ENCODE measurements around the gene DCTN5.

- TF ChIP-seq CTCF (IDR thresholded peaks at IDR 0.05) (no peak), POLR2A (IDR thresholded peaks at IDR 0.05) (no peak)
Observed at GRCh38 chr16:23666571-23667354, 25.5 kb downstream of the DCTN5 start.
